NOMO-1 treated with DMSO at 0.1 percent for 48 hours (cell line): ENCODE results near the gene ITGAL.
A peak's percentile ranks its signal among the peaks of the same experiment; 100 is the strongest.
"Not testable (repeated sequence)": the region's sequence is repeated elsewhere in the genome, so short reads cannot be mapped to it uniquely, and the experiment has no call there.

Experiments used
- DNase-seq: peaks from one replicate; lab custom pipeline; 2025; ENCODE audit not compliant: unreplicated experiment; lab: John Stamatoyannopoulos, UW

The ITGAL gene

GRCh38 chr16:30472328-30472942 is at the start of gene ITGAL:
TSS of gene ITGAL (plus strand) at chr16:30472742. CDS start at chr16:30472838, 96 bp downstream.
- peak; percentile 92 for DNase-seq

GRCh38 chr16:30428055-30428454 is 44.5 kb upstream of the ITGAL start:
- DNase-seq, result no peak

- DNase-seq, result no peak
Measured at GRCh38 chr16:30429418-30429677, 43.2 kb upstream of the ITGAL start.

- DNase-seq, result peak; percentile 100
Measured at GRCh38 chr16:30429678-30430427, 42.7 kb upstream of the ITGAL start, which contains the start of gene DCTPP1. TSS of gene DCTPP1 (minus strand) at chr16:30430030. CDS start at chr16:30429980, 50 bp downstream.

GRCh38 chr16:30430428-30430970 is 42.0 kb upstream of the ITGAL start:
- DNase-seq, result no peak

- no peak for DNase-seq
Measured at GRCh38 chr16:30434852-30435251, 37.7 kb upstream of the ITGAL start.

- no peak for DNase-seq
Measured at GRCh38 chr16:30437511-30438046, 35.0 kb upstream of the ITGAL start.

GRCh38 chr16:30438835-30439234 is 33.7 kb upstream of the ITGAL start:
- no peak for DNase-seq

GRCh38 chr16:30439720-30440348 is 32.7 kb upstream of the ITGAL start:
- DNase-seq, result peak; percentile 64

- no peak for DNase-seq
Measured at GRCh38 chr16:30443631-30444030, 28.9 kb upstream of the ITGAL start.

GRCh38 chr16:30444231-30445148 is 28.1 kb upstream of the ITGAL start:
- DNase-seq, result no peak

GRCh38 chr16:30445149-30445407 is 27.5 kb upstream of the ITGAL start:
- no peak for DNase-seq

GRCh38 chr16:30445408-30446202 is 26.9 kb upstream of the ITGAL start, which contains the start of gene SEPHS2:
TSS of gene SEPHS2 (minus strand) at chr16:30445874. CDS start at chr16:30445727, 147 bp downstream.
- DNase-seq, result peak; percentile 97

GRCh38 chr16:30446203-30446595 is 26.3 kb upstream of the ITGAL start:
- DNase-seq, result no peak

GRCh38 chr16:30447512-30448226 is 24.9 kb upstream of the ITGAL start:
- no peak for DNase-seq

GRCh38 chr16:30449116-30449435 is 23.5 kb upstream of the ITGAL start:
- DNase-seq, result no peak

GRCh38 chr16:30452709-30453580 is 19.6 kb upstream of the ITGAL start:
- DNase-seq, result not testable (repeated sequence)

GRCh38 chr16:30456302-30456701 is 16.2 kb upstream of the ITGAL start:
- DNase-seq, result no peak

- DNase-seq, result no peak
Measured at GRCh38 chr16:30457256-30457655, 15.3 kb upstream of the ITGAL start.
